Activated T-cell treated with anti-CD3 and anti-CD28 coated beads, Interleukin-2, amount 50 U/mL, for 4 hours (primary cell): ENCODE results near the gene LRRC28. TPM values are rescaled to one million over a fixed set of nuclear protein-coding genes. Genes with fewer than 3 reads are reported as not detected.
A peak's percentile ranks its signal among the peaks of the same experiment; 100 is the strongest.
"Not testable (repeated sequence)": the region's sequence is repeated elsewhere in the genome, so short reads cannot be mapped to it uniquely, and the experiment has no call there.

Experiments
- ATAC-seq, 2 donors: fragments of 200-7000 bp; cut with Tn5 transposase; one replicate each; pipeline ENCODE4 v1.10.0; 2021
- DNase-seq: peaks from one replicate; pipeline ENCODE4 v3.0.0-alpha.2; 2020
- H3K27me3 Mint-ChIP-seq: one replicate; pipeline ENCODE4 v1.8.0; 2021; ENCODE audit warnings: low read depth, mixed read lengths
- H3K36me3 Mint-ChIP-seq: one replicate; pipeline ENCODE4 v1.8.0; 2022; ENCODE audit warnings: mixed read lengths; ENCODE audit not compliant: insufficient read depth
- H3K4me1 Mint-ChIP-seq: one replicate; pipeline ENCODE4 v1.8.0; 2021; ENCODE audit warnings: low read depth, mixed read lengths
- H3K4me3 Mint-ChIP-seq: one replicate; pipeline ENCODE4 v1.8.0; 2021; ENCODE audit warnings: mild to moderate bottlenecking, moderate library complexity, mixed read lengths
- H3K9me3 Mint-ChIP-seq: one replicate; pipeline ENCODE4 v1.8.0; 2021; ENCODE audit warnings: mixed read lengths
- total RNA-seq, 3 donors: library from RNA; stranded (reverse); gene quantifications; one replicate each; pipeline ENCODE4 v1.2.1, GENCODE V29; 2021

The LRRC28 gene
- total RNA-seq, result 10 to 100 TPM in 1 of 3 donors, 1 to 10 TPM in 2; 8.6 to 11.3 (median 9.4) TPM

DNA sequence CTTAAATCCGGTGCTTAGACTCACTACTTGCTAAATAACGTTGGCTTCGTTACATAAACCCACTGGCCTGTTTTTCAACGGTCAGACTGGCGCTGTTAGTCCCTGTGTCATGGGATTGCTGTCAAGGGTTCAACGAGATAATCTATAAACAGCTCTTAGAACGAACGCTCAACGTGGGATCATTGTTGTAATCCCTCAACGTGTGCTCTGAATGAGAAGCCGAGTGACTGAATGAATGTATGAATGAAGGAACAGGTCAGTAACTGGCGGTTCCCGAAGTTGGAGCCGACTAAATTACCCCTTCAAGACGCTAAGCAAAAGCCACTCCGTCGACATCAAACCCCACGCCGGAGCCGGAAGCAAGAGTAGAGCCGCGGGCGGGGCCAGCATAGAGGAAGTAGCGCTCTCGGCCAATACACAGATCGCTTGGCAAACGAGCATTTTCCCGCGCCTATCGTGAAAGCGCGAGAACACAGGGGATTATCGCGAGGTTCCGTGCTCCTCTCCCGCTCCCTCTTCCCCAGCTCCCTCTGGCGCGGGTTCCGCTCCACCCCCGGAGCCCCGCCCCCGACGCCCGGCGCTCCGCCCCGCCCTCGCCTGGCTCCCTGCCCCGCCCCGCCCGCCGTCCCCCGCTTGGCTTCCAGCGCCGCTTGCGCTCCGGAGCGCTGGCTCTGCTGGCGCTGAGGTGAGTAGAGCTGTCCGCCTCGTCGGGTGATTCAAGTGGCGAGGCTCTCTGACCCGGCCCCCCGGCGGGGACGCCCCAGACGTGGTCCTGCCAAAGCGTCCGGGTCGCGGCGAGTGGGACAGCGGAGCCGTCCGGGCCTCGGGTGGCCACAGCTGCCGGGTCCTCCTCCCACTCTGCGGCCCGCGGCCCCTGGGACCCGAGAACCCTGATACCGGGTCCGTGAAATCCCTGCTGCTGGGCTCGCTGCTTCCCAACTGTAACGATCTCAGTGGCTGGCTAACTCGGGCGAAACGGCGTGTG is at the start of gene LRRC28:
TSS of gene LRRC28 (plus strand) at position 625 of the 985 bp plus-strand sequence. CDS start 4,477 bp downstream, outside the sequence.
- H3K4me1 Mint-ChIP-seq, result peaks cover 31% of the 10 kb centered on the region
- DNase-seq (peak; percentile 92), ATAC-seq (peak; percentile 99)
- no peaks in the 10 kb centered on the region for H3K27me3 Mint-ChIP-seq
- peak within 1 kb of the TSS; percentile 90 for H3K4me3 Mint-ChIP-seq
- peaks cover 4% of the 10 kb centered on the region for H3K36me3 Mint-ChIP-seq
- no peaks in the 10 kb centered on the region for H3K9me3 Mint-ChIP-seq

DNA sequence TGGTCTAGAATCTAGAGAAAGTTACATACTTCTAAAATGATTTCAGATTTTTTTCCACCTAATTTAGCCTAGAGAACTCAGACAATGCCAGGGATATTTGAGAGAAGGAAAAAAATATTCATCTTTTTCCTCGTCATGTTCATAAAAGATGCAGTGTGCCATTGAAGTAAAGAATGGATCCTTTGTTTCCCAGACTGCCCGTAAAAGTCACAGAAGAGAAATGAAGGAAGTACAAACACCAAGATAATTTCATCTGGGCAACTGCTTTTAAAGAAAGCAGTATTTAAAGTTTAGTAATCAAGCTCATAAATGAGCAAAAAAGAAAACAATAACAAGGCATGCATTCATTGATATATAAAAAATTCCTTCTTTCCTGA is 49.1 kb upstream of the LRRC28 start:
- no peaks in the 10 kb centered on the region for H3K4me1 Mint-ChIP-seq
- no peaks in the 10 kb centered on the region for H3K36me3 Mint-ChIP-seq
- no peak for ATAC-seq
- no peak overlapping the region for H3K4me3 Mint-ChIP-seq
- H3K27me3 Mint-ChIP-seq, result peaks cover 3% of the 10 kb centered on the region
- DNase-seq, result no peak
- H3K9me3 Mint-ChIP-seq, result no peaks in the 10 kb centered on the region

DNA sequence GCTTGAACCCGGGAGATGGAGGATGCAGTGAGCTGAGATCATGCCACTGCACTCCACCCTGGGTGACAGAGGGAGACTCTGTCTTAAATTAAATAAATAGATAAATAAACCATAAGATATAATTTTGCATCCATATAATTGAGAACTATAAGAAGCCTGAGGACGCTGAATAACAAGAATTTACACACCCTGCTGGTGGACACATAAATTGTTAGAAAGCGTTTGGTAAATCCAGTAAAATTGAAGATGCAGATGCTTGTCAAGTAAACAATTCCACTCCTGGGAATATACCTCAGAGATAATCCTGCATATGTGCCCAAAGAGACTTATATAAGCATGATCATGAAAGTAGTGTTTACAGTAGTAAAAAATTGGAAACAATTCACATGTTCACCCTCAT is 43.6 kb upstream of the LRRC28 start:
- DNase-seq, result no peak
- Mint-ChIP-seq H3K4me3 (no peak overlapping the region), H3K9me3 (no peaks in the 10 kb centered on the region), H3K4me1 (no peaks in the 10 kb centered on the region), H3K36me3 (no peaks in the 10 kb centered on the region), H3K27me3 (peaks cover 6% of the 10 kb centered on the region)
- ATAC-seq, result no peak

DNA sequence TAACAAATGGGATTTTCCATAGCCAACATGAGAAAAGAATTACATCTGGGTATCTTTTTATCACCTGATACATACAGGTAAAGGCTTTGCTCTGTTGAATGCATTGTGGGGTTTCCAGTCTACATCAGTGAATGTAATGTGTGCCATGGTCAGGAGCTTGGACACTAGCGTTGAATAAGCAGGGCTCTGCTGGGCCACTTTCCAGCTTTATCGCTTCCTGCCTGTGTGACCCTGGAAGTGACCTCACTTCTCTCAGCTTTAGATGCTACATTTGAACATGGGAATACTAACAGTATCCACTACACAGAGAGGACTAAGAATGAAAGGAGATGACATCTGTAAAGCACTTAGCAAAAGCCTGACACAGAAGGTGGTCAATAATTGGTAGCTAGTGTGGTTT is 42.0 kb upstream of the LRRC28 start:
- H3K36me3 Mint-ChIP-seq, result no peaks in the 10 kb centered on the region
- no peak for DNase-seq

DNA sequence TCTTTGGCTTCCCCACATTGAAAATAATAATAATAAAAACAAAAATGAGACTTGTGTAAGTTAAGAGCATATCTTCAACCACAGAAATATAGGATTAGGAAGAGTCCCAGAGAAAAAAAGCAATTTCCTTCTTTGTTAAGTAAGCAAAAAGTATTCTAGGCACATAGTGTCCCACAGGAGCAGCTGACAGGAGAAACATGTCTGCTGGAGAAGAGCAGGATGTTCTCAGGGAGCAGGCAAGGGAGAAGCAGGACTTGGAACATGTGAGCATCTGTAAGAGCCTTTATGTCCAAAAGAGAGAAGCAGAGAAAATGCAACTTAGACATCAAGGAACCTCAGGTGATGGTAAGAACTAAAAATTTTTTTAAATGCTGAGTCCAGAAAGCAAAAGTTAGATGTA is 40.9 kb upstream of the LRRC28 start:
- H3K27me3 Mint-ChIP-seq, result peaks cover 6% of the 10 kb centered on the region
- no peaks in the 10 kb centered on the region for H3K9me3 Mint-ChIP-seq
- ATAC-seq (no peak), DNase-seq (no peak)
- H3K4me1 Mint-ChIP-seq, result no peaks in the 10 kb centered on the region
- H3K36me3 Mint-ChIP-seq, result no peaks in the 10 kb centered on the region
- no peak overlapping the region for H3K4me3 Mint-ChIP-seq

More for the DNA sequence above, 42.0 kb upstream of the LRRC28 start:
- Mint-ChIP-seq H3K4me1 (no peaks in the 10 kb centered on the region), H3K27me3 (peaks cover 6% of the 10 kb centered on the region), H3K9me3 (no peaks in the 10 kb centered on the region), H3K4me3 (no peak overlapping the region)
- no peak for ATAC-seq

DNA sequence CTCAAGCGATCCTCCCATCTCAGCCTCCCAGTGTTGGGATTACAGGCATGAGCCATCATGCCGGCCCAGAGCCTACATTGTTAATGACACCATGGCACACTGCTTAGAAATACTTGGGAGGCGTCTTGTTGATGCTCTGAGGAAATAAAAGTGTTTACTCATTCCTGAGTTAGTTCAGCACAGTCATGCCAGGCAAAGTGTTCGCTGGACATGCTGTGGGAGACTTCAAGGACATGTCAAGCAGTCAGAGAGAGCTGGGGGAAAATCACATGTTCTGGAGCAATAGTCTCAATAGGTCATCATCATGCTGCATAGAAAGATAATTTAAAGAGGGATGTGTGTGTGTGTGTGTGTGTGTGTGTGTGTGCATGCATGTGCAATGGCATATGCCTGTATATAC is 39.4 kb upstream of the LRRC28 start:
- no peaks in the 10 kb centered on the region for H3K36me3 Mint-ChIP-seq
- DNase-seq (no peak), ATAC-seq (no peak)
- H3K4me3 Mint-ChIP-seq, result no peak overlapping the region
- peaks cover 3% of the 10 kb centered on the region for H3K27me3 Mint-ChIP-seq
- no peaks in the 10 kb centered on the region for H3K9me3 Mint-ChIP-seq
- H3K4me1 Mint-ChIP-seq, result no peaks in the 10 kb centered on the region

DNA sequence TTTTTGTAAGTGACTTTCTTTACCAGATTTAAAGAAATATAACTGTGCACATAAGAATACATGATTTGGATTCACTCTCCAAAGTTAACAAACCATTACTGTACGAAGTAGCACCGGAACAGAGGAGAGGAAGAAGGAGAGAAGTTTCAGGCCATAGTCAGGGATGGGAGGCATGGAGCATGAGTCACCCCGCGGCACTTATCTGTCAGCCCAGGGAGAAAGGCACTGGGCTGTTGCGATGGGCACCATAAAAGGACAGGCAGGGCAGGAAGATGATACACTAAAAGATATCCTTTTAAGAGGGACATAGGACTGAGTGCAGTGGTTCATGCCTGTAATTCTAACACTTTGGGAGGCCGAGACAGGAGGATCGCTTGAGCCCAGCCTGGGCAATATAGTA is 38.9 kb upstream of the LRRC28 start:
- H3K36me3 Mint-ChIP-seq, result no peaks in the 10 kb centered on the region
- no peak for DNase-seq
- no peaks in the 10 kb centered on the region for H3K4me1 Mint-ChIP-seq

DNA sequence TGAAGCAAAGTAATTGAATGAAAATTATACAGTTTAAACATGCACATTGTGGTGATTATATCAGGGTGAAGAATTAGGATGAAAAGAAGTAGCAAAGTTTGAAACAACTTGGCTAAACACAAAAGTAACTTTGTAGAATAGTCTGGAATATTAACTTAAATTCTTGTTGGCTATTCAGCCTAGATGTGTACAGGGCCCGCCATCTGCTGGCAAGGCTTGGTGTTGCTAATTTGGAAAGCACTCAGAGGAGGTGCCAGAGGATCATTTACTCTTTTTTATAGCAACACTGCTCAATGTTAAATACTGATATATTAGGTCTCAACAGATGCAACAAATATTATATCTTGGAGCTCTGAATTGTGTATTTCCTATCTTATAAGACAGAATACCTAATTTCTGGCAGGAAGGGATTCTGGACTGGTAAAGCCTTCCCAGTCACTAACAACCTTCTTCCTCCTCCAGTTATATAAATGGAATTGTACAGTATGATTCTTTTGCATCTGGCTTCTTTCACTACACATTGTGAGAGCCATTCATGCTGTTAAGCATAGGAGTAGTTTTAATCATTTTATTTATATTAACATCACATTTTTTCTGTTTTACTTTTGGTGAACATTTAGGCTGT is 38.0 kb upstream of the LRRC28 start:
- Mint-ChIP-seq H3K4me3 (no peak overlapping the region), H3K27me3 (peaks cover 1% of the 10 kb centered on the region), H3K4me1 (no peaks in the 10 kb centered on the region), H3K36me3 (no peaks in the 10 kb centered on the region), H3K9me3 (no peaks in the 10 kb centered on the region)
- peak; percentile 39 for DNase-seq
- peak; percentile 43 to 56 for ATAC-seq

More for the DNA sequence above, 38.9 kb upstream of the LRRC28 start:
- Mint-ChIP-seq H3K4me3 (no peak overlapping the region), H3K27me3 (peaks cover 3% of the 10 kb centered on the region), H3K9me3 (no peaks in the 10 kb centered on the region)
- no peak for ATAC-seq

DNA sequence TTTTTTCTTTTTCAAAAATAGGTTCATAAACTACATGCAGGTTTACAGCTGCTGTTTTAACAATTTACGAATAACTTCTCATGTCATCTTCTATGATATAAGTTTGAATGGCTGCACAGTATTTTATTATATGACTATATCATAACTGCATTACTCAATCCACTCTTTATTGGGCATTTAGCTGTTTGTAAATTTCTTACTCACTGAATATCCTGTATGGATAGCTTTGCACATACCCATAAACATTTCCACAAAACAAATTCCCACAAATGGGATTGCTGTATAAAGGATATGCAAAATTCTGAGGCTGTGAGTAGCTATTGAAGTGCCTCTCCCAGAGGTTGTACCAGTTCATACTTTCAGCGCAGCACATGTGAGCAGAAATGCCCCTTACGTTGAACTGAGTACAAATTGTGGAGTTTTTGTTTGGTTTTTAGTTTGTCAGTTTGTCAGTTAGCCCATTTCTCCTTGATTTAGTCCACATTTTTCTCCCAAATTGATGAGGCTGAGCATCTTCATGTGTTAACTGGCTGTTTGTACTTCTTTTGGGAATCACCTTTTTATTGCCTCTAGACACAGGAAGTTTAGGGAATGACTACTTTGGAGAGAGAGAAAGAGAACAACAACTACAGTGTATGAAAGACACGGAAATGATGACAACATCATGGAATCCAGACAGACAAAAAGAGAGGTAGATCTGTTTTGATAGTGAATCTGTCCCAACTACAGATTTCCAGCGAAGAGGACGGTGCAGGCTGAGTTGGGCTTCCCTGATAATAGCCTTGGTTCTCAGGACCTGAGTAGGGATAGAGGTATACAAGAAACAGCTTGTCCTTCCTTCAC is 26.7 kb upstream of the LRRC28 start:
- H3K4me1 Mint-ChIP-seq, result no peaks in the 10 kb centered on the region
- no peaks in the 10 kb centered on the region for H3K27me3 Mint-ChIP-seq
- no peak overlapping the region for H3K4me3 Mint-ChIP-seq
- H3K9me3 Mint-ChIP-seq, result no peaks in the 10 kb centered on the region
- H3K36me3 Mint-ChIP-seq, result no peaks in the 10 kb centered on the region
- ATAC-seq, result no peak
- no peak for DNase-seq

DNA sequence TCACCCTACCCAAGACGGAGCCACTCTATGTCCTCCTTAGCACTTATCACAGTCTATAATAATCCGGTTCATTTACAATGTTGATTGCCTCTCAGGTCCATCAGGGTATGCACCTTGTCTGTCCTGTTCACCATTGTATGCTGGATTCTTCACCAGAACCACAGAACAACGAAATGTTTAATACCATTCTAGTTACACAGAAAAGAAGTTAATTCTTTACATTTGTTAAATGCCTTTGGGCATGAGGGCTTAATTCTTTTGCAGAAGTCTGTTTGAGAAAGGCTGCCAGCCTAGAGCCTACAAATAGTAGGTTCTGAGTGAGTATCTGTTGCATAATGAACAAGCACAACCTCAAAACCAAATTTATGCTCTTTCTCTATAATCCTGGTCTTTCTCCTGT is 24.5 kb upstream of the LRRC28 start:
- H3K27me3 Mint-ChIP-seq, result no peaks in the 10 kb centered on the region
- H3K4me3 Mint-ChIP-seq, result no peak overlapping the region
- H3K9me3 Mint-ChIP-seq, result no peaks in the 10 kb centered on the region
- ATAC-seq, result no peak
- H3K36me3 Mint-ChIP-seq, result no peaks in the 10 kb centered on the region
- DNase-seq, result no peak
- no peaks in the 10 kb centered on the region for H3K4me1 Mint-ChIP-seq

DNA sequence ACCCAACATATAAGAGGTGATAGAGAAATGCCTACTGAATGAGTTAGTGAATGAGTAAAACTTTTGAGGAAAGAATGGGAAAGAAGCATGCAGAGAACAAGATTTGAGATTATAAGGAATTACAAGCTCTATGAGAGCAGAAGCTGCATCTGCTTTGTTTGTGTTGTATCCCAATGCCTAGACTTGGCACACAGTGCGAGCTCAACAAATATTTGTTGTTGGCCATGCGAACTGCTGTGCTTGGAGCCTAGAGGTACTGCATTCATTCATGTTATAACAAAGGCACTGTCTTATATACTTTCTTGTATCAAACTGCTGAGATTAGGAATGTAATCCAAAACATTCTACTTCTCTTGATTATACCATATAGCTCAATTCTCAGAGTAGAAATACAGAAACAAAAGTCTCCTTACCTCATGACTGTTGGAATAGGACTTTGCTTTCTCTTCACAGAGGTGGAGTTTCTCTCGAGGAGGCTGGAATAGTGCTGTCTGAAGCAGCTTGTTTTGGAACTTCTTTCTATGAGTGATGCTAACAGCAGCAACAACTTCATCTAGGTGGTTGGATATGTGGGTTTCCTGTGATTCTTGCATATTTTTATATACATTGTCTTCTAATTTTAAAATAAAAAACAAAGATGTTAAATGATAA is 23.0 kb upstream of the LRRC28 start:
- H3K4me1 Mint-ChIP-seq, result no peaks in the 10 kb centered on the region
- no peak overlapping the region for H3K4me3 Mint-ChIP-seq
- ATAC-seq (no peak), DNase-seq (no peak)
- H3K36me3 Mint-ChIP-seq, result no peaks in the 10 kb centered on the region
- peaks cover 5% of the 10 kb centered on the region for H3K27me3 Mint-ChIP-seq
- peaks cover 3% of the 10 kb centered on the region for H3K9me3 Mint-ChIP-seq

DNA sequence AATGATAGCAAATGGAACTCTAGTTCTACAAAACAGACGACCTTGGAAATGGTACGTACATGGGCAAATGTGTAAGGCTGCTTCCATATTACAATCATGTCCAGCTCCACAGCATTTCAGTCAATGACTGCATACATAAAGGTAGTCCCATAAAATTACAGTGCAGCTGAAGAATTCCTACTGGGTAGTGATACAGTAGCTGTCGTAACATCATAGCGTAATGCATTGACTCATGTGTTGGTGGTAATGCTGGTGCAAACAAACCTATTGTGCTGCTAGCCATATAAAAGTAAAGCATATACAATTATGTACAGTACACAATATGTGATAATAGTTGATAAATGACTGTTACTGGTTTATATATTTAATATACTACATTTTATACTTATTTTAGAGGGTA is 20.4 kb upstream of the LRRC28 start:
- Mint-ChIP-seq H3K36me3 (no peaks in the 10 kb centered on the region), H3K4me3 (no peak overlapping the region), H3K4me1 (no peaks in the 10 kb centered on the region), H3K27me3 (peaks cover 5% of the 10 kb centered on the region), H3K9me3 (peaks cover 3% of the 10 kb centered on the region)
- DNase-seq, result no peak
- ATAC-seq, result no peak

DNA sequence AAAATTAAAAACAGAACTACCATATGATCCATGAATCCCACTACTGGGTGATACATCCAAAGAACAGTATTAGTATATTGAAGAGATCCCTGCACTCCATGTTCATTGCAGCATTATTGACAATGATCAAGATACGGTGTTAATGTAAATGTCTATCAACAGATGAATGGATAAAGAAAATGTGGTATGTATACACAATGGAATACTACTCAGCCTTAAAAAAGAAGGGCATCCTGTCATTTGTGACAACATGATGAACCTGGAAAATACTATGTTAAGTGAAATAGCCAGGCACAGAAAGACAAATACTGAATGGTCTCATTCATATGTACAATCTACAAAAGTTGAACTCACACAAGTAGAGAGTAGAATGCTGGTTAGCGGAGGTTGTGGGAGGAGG is 18.5 kb upstream of the LRRC28 start:
- Mint-ChIP-seq H3K9me3 (peaks cover 3% of the 10 kb centered on the region), H3K27me3 (peaks cover 5% of the 10 kb centered on the region), H3K36me3 (no peaks in the 10 kb centered on the region), H3K4me1 (no peaks in the 10 kb centered on the region), H3K4me3 (no peak overlapping the region)
- ATAC-seq (no peak), DNase-seq (no peak)

DNA sequence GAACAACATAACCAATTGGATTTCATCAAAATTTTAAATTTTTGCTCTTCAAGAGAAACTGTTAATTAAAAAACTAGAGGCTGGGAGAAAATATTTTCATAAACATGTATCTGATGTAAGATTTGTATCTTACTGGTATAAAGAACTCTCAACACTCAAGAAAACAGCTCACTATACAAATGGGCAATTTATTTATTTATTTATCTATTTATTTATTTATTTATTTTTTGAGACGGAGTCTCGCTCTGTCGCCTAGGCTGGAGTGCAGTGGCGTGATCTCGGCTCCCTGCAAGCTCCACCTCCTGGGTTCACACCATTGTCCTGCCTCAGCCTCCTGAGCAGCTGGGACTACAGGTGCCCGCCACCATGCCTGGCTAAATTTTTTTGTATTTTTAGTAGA is 17.1 kb upstream of the LRRC28 start:
- H3K4me3 Mint-ChIP-seq, H3K36me3 Mint-ChIP-seq, ATAC-seq, DNase-seq, H3K4me1 Mint-ChIP-seq, H3K27me3 Mint-ChIP-seq, H3K9me3 Mint-ChIP-seq: not testable (repeated sequence)
